Neutrophil (primary cell): Measurements from ENCODE around the gene SPINT3.
"Not testable (repeated sequence)": the region's sequence is repeated elsewhere in the genome, so short reads cannot be mapped to it uniquely, and the experiment has no call there.

Experiments used
- H3K27ac ChIP-seq: fragments of 200-600 bp; sonication (generic); 2 replicates; pipeline ENCODE4 v1.5.1; 2016; ENCODE audit warnings: mild to moderate bottlenecking, moderate library complexity
- H3K27me3 ChIP-seq: fragments of 200-600 bp; sonication (generic); 2 replicates; pipeline ENCODE4 v1.6.0; 2016; ENCODE audit warnings: mild to moderate bottlenecking
- H3K36me3 ChIP-seq: fragments of 200-600 bp; sonication (generic); 2 replicates; pipeline ENCODE4 v1.5.1; 2017
- H3K4me1 ChIP-seq, 2 experiments: fragments of 200-600 bp in 1 of 2; sonication (generic) in 1 of 2; 1 replicate in 1 of 2; 2 replicates in 1 of 2; pipeline versions ENCODE4 v1.5.1 to v1.6.1; 2013 to 2016; ENCODE audit warnings: low read depth in 1 of 2, low read length in 1 of 2, mild to moderate bottlenecking in 1 of 2, moderate library complexity in 1 of 2; ENCODE audit not compliant: control insufficient read depth in 1 of 2, insufficient read depth in 1 of 2
- H3K4me3 ChIP-seq, 2 experiments: fragments of 200-600 bp in 1 of 2; sonication (generic) in 1 of 2; 1 replicate in 1 of 2; 2 replicates in 1 of 2; pipeline ENCODE4 v1.5.1; 2013 to 2016; ENCODE audit warnings: low read depth in 1 of 2, low read length in 1 of 2, mild to moderate bottlenecking in 1 of 2, moderate library complexity in 1 of 2
- H3K9me3 ChIP-seq: fragments of 200-600 bp; sonication (generic); 2 replicates; pipeline ENCODE4 v1.5.1; 2016
- TF ChIP-seq, protein P1 (sequence below): fragments of 200-600 bp; sonication (generic); IDR thresholded peaks from 2 replicates; pipeline ENCODE4 v1.5.1; 2016; ENCODE audit warnings: antibody characterized with exemption

The SPINT3 gene

DNA sequence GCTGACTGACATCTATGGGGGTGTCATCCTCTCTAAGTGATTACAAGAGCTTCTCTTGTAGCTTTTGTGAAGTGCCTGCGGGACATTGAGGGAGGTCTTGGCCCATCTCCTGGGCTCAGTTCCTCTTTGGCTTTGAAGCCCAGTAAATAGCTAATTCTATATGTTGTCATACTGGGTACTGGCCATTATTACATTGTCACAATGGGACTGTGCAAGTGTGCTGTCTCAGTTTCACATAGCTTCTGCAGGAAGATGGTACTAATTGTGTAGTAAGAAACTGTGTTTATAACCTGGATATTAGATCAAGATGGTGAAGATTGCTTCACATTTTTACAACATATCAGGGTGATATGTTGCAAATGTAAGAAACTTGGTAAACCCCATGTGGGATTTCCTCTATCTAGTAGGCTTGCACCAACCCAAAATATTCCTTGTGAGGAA lies 19.9 kb downstream of the SPINT3 start:
- no peaks in the 10 kb centered on the region for H3K9me3 ChIP-seq
- no peaks in the 10 kb centered on the region for H3K36me3 ChIP-seq
- peaks cover 18 to 27% of the 10 kb centered on the region in 2 experiments for H3K4me1 ChIP-seq
- no peak overlapping the region for H3K4me3 ChIP-seq
- H3K27me3 ChIP-seq: peaks cover 8% of the 10 kb centered on the region
- TF ChIP-seq, protein P1, sequence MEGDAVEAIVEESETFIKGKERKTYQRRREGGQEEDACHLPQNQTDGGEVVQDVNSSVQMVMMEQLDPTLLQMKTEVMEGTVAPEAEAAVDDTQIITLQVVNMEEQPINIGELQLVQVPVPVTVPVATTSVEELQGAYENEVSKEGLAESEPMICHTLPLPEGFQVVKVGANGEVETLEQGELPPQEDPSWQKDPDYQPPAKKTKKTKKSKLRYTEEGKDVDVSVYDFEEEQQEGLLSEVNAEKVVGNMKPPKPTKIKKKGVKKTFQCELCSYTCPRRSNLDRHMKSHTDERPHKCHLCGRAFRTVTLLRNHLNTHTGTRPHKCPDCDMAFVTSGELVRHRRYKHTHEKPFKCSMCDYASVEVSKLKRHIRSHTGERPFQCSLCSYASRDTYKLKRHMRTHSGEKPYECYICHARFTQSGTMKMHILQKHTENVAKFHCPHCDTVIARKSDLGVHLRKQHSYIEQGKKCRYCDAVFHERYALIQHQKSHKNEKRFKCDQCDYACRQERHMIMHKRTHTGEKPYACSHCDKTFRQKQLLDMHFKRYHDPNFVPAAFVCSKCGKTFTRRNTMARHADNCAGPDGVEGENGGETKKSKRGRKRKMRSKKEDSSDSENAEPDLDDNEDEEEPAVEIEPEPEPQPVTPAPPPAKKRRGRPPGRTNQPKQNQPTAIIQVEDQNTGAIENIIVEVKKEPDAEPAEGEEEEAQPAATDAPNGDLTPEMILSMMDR: no peak
- peak overlapping the region; percentile 59 for H3K27ac ChIP-seq

- TF ChIP-seq, protein P1: no peak
- Histone ChIP-seq H3K27ac (no peak overlapping the region), H3K9me3 (no peaks in the 10 kb centered on the region), H3K27me3 (peaks cover 44% of the 10 kb centered on the region), H3K4me1 (peaks cover 0 to under 1% of the 10 kb centered on the region in 2 experiments), H3K36me3 (no peaks in the 10 kb centered on the region), H3K4me3 (no peak overlapping the region)
Measured at GRCh38 chr20:45489083-45489531, 26.3 kb downstream of the SPINT3 start.

- Histone ChIP-seq H3K4me1 (no peaks in the 10 kb centered on the region), H3K9me3 (no peaks in the 10 kb centered on the region), H3K36me3 (no peaks in the 10 kb centered on the region), H3K4me3 (no peak overlapping the region), H3K27ac (no peak overlapping the region), H3K27me3 (peaks cover 63% of the 10 kb centered on the region)
- TF ChIP-seq, protein P1: no peak
Measured at GRCh38 chr20:45487231-45487635, 28.2 kb downstream of the SPINT3 start.

- peaks cover 81% of the 10 kb centered on the region for H3K27me3 ChIP-seq
- no peak overlapping the region for H3K4me3 ChIP-seq
- no peaks in the 10 kb centered on the region for H3K36me3 ChIP-seq
- H3K9me3 ChIP-seq: no peaks in the 10 kb centered on the region
- TF ChIP-seq, protein P1: no peak
- no peak overlapping the region for H3K27ac ChIP-seq
- no peaks in the 10 kb centered on the region for H3K4me1 ChIP-seq
Measured at GRCh38 chr20:45485388-45485787, 30.0 kb downstream of the SPINT3 start.

GRCh38 chr20:45484676-45485075 lies 30.7 kb downstream of the SPINT3 start:
- Histone ChIP-seq H3K36me3 (no peaks in the 10 kb centered on the region), H3K27me3 (peaks cover 81% of the 10 kb centered on the region), H3K4me3 (no peak overlapping the region), H3K27ac (no peak overlapping the region), H3K4me1 (no peaks in the 10 kb centered on the region), H3K9me3 (no peaks in the 10 kb centered on the region)
- TF ChIP-seq, protein P1: no peak

DNA sequence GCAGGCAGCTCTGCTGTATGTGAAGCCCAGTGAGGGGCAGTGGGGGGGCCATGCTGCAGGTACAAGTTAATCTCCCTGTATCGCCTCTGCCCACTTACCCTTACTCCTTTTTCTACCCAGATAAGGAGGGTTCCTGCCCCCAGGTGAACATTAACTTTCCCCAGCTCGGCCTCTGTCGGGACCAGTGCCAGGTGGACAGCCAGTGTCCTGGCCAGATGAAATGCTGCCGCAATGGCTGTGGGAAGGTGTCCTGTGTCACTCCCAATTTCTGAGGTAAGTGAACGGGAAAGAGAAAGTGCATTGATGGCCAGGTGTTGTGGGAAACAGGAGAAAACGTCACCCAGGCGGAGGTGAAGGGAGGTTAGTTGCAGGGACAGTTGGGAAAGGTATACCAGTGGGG lies 35.6 kb downstream of the SPINT3 start:
- Histone ChIP-seq H3K27me3 (peaks cover 83% of the 10 kb centered on the region), H3K36me3 (no peaks in the 10 kb centered on the region), H3K9me3 (no peaks in the 10 kb centered on the region), H3K4me3 (no peak overlapping the region), H3K4me1 (no peaks in the 10 kb centered on the region), H3K27ac (no peak overlapping the region)
- TF ChIP-seq, protein P1: no peak

DNA sequence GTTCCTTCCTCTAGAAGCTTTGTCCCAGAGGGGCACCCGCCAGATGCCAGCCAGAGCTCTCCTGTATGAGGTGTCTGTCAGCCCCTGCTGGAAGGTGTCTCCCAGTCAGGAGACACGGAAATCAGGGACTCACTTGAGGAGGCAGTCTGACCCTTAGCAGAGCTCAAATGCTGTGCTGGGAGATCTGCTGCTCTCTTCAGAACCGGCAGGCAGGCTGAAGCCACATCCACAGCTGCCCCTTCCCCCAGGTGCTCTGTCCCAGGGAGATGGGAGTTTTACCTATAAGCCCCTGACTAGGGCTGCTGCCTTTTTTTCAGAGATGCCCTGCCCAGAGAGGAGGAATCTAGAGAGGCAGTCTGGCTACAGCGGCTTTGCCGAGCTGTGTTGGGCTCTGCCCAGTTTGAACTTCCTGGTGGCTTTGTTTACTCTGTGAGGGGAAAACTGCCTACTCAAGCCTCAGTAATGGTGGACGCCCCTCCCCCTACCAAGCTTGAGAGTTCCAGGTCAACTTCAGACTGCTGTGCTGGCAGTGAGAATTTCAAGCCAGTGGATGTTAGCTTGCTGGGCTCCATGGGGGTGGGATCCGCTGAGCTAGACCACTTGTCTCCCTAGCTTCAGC lies 37.8 kb downstream of the SPINT3 start:
- not testable (repeated sequence) for H3K4me3 ChIP-seq, H3K36me3 ChIP-seq, H3K9me3 ChIP-seq, H3K4me1 ChIP-seq, H3K27ac ChIP-seq
- peaks cover 83% of the 10 kb centered on the region for H3K27me3 ChIP-seq

- peaks cover 0 to 12% of the 10 kb centered on the region in 2 experiments for H3K4me1 ChIP-seq
- not testable (repeated sequence) for H3K36me3 ChIP-seq, H3K9me3 ChIP-seq, H3K4me3 ChIP-seq, H3K27ac ChIP-seq
- peaks cover 99% of the 10 kb centered on the region for H3K27me3 ChIP-seq
Measured at GRCh38 chr20:45472286-45472685, 43.1 kb downstream of the SPINT3 start.
